ENCODE data around the gene NUMB. TPM values are rescaled to one million over a fixed set of nuclear protein-coding genes. Genes with fewer than 3 reads are reported as not detected.

Gene NUMB
- total RNA-seq, 1 experiment from 2014 or later, result 42.0 TPM

GRCh38 chr14:73312687-73313086, 145.7 kb downstream of the NUMB start:
- H3K4me1 Mint-ChIP-seq, result peaks cover 6% of the 10 kb centered on the region
- H3K27me3 Mint-ChIP-seq (ENCODE audit: low read depth), result no peaks in the 10 kb centered on the region
- TF ChIP-seq CREM (CRISPR knock-in tag; IDR thresholded peaks at IDR 0.05) (no peak), CREB1 (CRISPR knock-in tag; IDR thresholded peaks at IDR 0.05) (no peak), E2F4 (CRISPR knock-in tag; IDR thresholded peaks at IDR 0.05; ENCODE audit: borderline replicate concordance, low read depth) (no peak), MAX (CRISPR knock-in tag; IDR thresholded peaks at IDR 0.05) (no peak), USF1 (CRISPR knock-in tag; IDR thresholded peaks at IDR 0.05) (no peak), STAT6 (CRISPR knock-in tag; conservative IDR thresholded peaks at IDR 0.05; ENCODE audit: low read depth) (no peak), SMAD4 (CRISPR knock-in tag; IDR thresholded peaks at IDR 0.05) (no peak), ESRRA (CRISPR knock-in tag; IDR thresholded peaks at IDR 0.05; ENCODE audit: borderline replicate concordance) (no peak), EMX1 (CRISPR knock-in tag; IDR thresholded peaks at IDR 0.05) (no peak), E2F5 (CRISPR knock-in tag; IDR thresholded peaks at IDR 0.05) (no peak), NR1H2 (CRISPR knock-in tag; IDR thresholded peaks at IDR 0.05) (no peak), ZNF263 (CRISPR knock-in tag; IDR thresholded peaks at IDR 0.05; ENCODE audit: low read depth) (no peak), ATF6 (CRISPR knock-in tag; IDR thresholded peaks at IDR 0.05) (no peak), JAZF1 (CRISPR knock-in tag; IDR thresholded peaks at IDR 0.05) (no peak), ZNF281 (CRISPR knock-in tag; IDR thresholded peaks at IDR 0.05) (no peak), TCF7 (CRISPR knock-in tag; IDR thresholded peaks at IDR 0.05; ENCODE audit: low read depth) (no peak)
- CTCF ChIA-PET, result interaction anchor here (0.7 to 1.1 kb wide), 2 partner anchors 17 to 18 kb away, joined by 3 to 4 read pairs; no protein-coding TSS in a partner anchor
- H3K4me3 Mint-ChIP-seq, result no peak overlapping the region
- POLR2A ChIA-PET, result no interaction called here
- no peaks in the 10 kb centered on the region; the same call in 1 of the 2 replicates for H3K36me3 Mint-ChIP-seq
- H3K27ac Mint-ChIP-seq, result no peak overlapping the region
- peaks cover 13% of the 10 kb centered on the region for H3K9me3 Mint-ChIP-seq
- ATAC-seq, result no peak
- DNase-seq (ENCODE audit: low spot score), result no peak

Measured in WTC11 (cell line).